ENCODE results near the gene NEO1.

- no peak for TF ChIP-seq MAZ (IDR thresholded peaks at IDR 0.05; ENCODE audit: borderline replicate concordance, low read depth, low read length)
- no peak for TF ChIP-seq EP300 (IDR thresholded peaks at IDR 0.05)
- TF ChIP-seq ZSCAN20 (CRISPR knock-in tag; IDR thresholded peaks at IDR 0.05), result no peak
- TF ChIP-seq NR3C1 (IDR thresholded peaks at IDR 0.05), result no peak
- TF ChIP-seq REST (IDR thresholded peaks at IDR 0.05), result no peak
- TF ChIP-seq CTCF (IDR thresholded peaks at IDR 0.05), result no peak
Observed at GRCh38 chr15:73024168-73024567, 28.1 kb upstream of the NEO1 start.
